Prostate gland (tissue), 2 donors: ENCODE results near the gene CCDC12.

ENCODE experiments used
- POLR2A ChIP-seq: fragments of 450-650 bp; IDR thresholded peaks from one replicate; pipeline ENCODE4 v1.6.1; 2016; ENCODE audit warnings: antibody characterized with exemption, mild to moderate bottlenecking
- POLR2AphosphoS5 ChIP-seq: sonication (generic); formaldehyde crosslinking; IDR thresholded peaks from one replicate; pipeline ENCODE4 v1.6.1; 2017; ENCODE audit warnings: antibody characterized with exemption
- TF ChIP-seq, protein P1 (sequence below), 4 experiments: fragments of 200-600 bp in 2 of 4; fragments of 450-650 bp in 2 of 4; sonication (generic) in 2 of 4; IDR thresholded peaks; 1 replicate in 3 of 4; 2 replicates in 1 of 4; pipeline ENCODE4 v1.5.1; 2016 to 2019; ENCODE audit warnings: antibody characterized with exemption in 4 of 4, mild to moderate bottlenecking in 2 of 4, moderate library complexity in 2 of 4

DNA sequence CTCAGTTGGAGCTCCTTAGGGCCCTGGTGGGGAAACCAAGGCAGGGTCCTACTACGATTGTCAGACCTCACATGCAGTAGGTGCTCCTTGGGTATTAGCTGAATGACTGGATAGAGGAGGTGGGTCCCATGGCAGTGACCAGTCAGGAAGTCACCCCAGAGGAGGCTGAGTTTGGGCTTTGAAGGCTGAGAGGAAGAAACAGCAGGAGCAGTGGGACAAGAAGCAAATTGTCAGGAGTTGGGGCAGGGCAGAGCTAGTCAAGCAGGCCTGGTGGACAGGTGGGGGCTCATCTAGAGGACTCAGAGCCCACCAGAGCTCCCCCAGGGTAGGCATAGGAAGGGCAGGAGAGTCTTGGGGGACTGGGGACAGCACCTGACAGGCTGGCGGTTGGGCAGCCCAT is 6.0 kb upstream of the CCDC12 start:
- TF ChIP-seq, protein P1, sequence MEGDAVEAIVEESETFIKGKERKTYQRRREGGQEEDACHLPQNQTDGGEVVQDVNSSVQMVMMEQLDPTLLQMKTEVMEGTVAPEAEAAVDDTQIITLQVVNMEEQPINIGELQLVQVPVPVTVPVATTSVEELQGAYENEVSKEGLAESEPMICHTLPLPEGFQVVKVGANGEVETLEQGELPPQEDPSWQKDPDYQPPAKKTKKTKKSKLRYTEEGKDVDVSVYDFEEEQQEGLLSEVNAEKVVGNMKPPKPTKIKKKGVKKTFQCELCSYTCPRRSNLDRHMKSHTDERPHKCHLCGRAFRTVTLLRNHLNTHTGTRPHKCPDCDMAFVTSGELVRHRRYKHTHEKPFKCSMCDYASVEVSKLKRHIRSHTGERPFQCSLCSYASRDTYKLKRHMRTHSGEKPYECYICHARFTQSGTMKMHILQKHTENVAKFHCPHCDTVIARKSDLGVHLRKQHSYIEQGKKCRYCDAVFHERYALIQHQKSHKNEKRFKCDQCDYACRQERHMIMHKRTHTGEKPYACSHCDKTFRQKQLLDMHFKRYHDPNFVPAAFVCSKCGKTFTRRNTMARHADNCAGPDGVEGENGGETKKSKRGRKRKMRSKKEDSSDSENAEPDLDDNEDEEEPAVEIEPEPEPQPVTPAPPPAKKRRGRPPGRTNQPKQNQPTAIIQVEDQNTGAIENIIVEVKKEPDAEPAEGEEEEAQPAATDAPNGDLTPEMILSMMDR (IDR thresholded peaks at IDR 0.05), result no peak
- TF ChIP-seq POLR2A (no peak), POLR2AphosphoS5 (no peak)
